Ureter (tissue), 1 donor: ENCODE results near the gene ADAP2. TPM values are rescaled to one million over a fixed set of nuclear protein-coding genes. Genes with fewer than 3 reads are reported as not detected.
"Not testable (repeated sequence)": the region's sequence is repeated elsewhere in the genome, so short reads cannot be mapped to it uniquely, and the experiment has no call there.

Source experiments
- DNase-seq: peaks from one replicate; pipeline ENCODE4 v3.0.0-alpha.2; 2020; ENCODE audit warnings: low spot score
- total RNA-seq: library from RNA; stranded (reverse); gene quantifications from one replicate; pipeline ENCODE4 v1.2.4, GENCODE V29; 2023
- donor health status: DM: yes; HTN: yes; CAD: no.

Gene ADAP2, protein sequence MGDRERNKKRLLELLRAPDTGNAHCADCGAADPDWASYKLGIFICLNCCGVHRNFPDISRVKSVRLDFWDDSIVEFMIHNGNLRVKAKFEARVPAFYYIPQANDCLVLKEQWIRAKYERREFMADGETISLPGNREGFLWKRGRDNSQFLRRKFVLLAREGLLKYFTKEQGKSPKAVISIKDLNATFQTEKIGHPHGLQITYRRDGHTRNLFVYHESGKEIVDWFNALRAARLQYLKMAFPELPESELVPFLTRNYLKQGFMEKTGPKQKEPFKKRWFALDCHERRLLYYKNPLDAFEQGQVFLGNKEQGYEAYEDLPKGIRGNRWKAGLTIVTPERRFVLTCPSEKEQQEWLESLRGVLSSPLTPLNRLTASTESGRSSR
- 8.5 TPM for total RNA-seq

DNA sequence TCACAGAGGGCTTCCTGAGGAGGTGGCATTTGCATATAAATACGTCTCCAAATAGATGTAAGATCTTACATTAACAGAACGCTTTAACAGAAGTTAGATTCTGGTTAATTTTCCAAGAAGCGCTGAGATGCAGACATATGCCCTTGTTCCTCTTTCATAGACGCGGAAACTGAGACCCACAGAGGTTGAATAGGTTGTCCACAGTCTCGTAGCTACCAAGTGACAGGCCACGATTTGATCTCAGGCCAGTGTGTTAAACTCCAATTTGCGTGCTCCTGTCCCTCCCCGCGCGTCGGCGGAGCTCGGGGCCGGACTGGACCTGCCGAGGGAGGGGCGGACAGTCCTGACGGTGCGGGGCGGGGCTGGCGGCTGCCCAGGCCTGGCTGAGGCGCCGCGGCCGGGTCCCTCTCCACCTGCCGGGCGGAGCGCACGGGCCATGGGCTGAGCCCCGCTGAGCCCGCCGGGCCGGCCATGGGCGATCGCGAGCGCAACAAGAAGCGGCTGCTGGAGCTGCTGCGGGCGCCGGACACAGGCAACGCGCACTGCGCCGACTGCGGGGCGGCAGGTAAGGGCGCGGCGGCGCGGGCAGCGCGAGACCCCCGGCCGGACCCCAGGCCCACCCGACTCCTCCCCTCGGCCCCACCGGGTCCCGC is at the start of gene ADAP2:
Gene ADAP2, plus strand, starts transcription at position 402 of the 653 bp plus-strand sequence. Its CDS starts 70 bp downstream, at position 472.
- DNase-seq = peak; percentile 50

DNA sequence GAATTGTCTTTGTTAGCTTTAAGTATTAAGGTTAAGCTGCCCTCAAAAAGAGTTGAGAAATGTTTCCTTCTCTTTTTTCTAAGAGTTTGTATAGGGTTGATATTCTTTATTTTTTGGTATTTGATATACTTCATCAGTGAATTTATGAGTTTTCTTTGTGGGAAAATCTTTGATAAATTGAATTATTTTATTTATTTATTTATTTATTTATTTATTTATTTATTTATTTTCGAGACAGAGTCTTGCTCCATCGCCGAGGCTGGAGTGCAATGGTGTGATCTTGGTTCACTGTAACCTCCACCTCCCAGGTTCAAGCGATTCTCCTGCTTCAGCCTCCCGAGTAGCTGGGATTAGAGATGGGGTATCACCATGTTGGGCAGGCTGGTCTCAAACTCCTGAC is 35.6 kb upstream of the ADAP2 start:
- DNase-seq = no peak

DNA sequence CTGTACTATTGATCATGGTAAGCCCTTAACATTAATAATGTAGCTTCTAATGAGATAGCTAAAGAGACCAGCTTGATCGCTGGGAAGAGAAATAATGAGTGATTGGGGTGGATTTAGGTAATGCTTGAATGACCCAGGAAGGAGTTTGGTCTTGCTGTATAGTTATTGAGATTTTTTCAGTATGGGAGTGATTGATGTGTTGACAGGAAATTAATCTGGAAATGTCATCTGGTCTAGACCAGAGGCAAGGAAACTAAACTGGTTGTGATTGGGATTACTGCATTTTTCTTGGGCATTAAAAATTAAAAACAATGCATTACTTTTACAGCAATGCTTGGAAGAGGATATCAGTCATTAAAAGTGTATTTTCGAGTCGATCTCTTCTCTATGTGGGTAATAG is 27.5 kb upstream of the ADAP2 start:
- no peak for DNase-seq

DNA sequence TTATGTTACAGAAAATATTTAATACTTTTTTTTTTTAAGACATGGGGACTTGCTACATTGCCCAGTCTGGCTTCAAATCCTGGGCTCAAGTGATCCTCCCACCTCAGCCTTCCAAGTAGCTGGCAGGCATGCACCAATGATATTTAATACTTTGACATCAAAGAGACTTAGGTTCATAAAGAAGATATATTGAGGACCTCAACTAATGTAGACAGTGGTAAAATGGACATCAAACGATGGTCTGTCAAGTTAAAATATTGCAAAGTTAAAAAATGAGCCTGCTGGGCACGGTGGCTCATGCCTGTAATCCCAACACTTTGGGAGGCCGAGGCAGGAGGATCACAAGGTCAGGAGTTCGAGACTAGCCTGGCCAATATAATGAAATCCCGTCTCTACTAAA is 24.4 kb upstream of the ADAP2 start:
- DNase-seq = no peak

DNA sequence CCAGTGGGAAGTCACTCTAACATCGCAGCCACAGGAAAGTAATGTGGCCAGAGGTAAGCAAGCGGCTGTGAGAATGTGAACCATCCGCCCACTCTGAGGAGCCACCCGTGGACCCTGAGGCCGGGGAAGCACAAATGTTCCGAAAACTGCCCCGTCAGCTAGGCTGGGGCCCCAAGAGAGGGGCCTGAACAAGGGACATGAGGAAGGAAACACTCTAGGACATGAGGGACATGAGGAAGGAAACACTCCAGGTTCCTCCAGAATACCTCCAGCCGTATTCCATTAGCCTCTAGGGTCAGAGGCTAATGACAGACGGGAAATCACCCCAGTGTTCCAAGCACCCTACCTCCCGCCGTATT is 16.0 kb upstream of the ADAP2 start:
- no peak for DNase-seq

DNA sequence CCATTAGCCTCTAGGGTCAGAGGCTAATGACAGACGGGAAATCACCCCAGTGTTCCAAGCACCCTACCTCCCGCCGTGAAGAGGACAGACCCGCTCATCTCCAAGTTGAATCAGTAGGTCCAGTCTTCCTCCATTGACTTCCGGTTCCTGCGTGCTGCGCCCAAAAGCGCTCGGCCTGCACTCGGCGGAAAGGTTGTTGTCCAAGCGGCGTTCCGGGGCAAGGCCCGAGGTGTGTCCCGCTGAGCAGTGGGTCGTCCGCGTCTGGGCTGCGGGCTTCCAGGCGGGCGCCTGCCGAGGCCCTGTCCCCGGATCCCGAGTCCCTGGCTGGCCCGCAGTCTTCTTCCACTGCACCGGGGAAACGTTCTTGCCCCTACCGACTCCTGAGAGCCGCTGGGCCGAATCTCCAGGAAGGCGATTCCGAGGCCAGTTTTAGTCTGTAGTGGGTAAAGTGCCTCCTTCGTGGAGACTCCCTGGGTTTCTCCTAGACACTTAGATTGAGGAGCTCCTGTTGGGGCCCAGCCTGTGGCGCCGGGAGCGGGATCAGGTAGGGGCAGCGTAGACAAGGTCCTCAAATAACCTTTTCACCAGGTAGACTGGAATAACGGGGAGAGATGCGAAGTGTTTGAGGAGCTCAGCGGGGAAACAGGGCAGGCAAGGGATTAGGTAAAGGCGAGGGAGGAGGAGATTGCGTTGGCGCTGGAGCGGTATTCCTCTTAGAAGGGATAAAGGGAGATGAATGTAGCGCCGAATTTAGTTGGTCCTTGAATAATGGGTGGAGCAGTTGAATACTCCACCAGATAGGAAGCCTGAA is 15.4 kb upstream of the ADAP2 start, which contains the start of gene TEFM:
Gene TEFM, minus strand, starts transcription at position 138 of the 811 bp plus-strand sequence. Its CDS starts 40 bp downstream, at position 98.
- DNase-seq = peak; percentile 90

DNA sequence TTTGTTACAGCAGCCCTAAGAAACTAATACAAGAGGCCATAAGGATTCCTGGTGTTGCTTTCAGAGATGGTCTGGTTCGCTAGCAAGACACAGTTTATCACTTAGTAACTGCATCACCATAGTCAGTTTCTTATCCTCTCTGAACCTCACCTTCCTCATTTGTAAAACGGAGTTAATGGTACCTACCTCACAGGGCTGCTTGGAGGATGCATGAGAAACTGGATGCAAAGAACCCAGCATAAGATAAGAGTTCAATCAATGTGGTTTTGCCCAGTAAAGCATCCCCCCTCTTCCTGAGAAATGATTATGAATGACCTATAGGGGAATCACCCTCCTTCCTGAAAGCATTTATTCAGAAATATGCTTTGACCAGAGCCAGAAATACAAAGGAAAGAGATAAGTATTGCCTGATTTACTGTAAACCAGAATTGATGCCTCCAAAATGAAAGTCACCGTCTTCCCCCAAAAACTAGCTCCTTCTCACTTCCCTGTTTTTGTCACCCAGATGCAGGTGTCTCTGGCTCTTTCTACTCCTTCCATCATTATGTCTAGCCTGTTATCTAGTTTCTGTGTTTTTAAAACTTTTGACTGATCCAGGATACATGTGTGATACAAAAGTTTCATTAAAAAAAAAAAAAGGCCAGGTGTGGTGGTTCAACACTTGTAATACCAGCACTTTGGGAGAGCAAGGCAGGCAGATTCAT is 12.9 kb upstream of the ADAP2 start:
- no peak for DNase-seq

DNA sequence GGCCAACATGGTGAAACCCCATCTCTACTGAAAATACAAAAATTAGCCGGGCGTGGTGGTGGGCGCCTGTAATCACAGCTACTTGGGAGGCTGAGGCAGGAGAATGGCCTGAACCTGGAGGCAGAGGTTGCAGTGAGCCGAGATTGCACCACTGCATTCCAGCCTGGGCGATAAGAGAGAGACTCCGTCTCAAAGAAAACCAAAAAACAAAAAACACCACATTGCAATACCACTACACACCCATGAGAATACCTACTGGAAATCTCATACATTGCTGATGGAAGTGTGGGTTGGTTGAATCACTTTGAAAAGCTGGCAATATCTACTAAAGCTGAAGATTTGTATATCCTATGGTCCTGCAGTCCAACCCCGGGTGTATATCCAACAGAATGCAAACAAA is 11.6 kb upstream of the ADAP2 start:
- not testable (repeated sequence) for DNase-seq

DNA sequence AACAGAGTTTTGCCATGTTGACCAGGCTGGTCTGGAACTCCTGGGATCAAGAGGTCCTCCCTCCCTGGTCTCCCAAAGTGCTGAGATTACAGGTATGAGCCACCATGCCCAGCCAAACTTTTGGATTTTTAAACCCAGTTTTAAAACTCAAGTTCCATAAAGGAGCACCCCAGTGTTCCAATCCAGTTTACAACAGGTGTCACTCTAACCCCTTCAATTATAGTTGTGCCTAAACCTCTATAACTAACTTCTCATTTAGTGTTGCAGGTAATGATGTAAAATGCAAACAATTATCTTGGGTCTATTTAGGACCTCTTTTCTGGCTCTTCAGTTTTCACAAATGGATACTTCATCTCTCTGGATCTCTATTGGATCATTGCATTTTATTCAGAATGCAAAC is 7.8 kb upstream of the ADAP2 start:
- DNase-seq = no peak

DNA sequence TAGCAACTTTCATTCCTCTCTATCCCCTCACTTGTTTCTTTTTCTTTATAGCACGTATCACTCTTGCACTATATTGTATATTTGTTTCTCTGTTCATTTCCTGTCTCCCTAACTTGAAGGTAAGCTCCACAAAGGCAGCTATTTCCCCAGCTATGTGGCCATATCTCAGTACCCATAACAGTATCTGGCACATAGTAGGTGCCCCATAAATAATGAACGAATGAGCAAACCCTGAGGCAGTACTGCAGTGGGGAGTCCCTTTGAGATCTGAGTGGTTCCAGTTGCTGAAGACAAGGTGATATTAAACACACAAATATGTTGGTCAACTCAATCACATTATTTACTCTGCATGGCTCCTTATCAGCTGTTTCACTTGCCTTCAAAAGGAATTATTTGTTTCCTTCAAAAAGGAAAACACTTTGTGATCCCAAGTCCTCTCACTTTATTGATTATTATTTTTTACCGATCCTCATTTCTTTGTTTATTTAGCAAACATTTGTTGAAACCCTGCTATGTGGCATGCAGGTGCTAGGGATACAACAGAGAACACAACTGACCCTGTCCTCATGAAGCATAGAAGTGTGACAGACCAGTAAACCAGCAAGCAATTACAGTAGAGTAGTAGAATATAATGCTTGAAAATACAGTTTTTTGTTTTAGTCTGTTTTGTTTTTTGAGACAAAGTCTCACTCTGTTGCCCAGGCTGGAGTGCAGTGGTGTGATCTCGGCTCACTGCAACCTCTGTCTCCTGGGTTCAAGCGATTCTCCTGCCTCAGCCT is 5.7 kb upstream of the ADAP2 start:
- DNase-seq = no peak

DNA sequence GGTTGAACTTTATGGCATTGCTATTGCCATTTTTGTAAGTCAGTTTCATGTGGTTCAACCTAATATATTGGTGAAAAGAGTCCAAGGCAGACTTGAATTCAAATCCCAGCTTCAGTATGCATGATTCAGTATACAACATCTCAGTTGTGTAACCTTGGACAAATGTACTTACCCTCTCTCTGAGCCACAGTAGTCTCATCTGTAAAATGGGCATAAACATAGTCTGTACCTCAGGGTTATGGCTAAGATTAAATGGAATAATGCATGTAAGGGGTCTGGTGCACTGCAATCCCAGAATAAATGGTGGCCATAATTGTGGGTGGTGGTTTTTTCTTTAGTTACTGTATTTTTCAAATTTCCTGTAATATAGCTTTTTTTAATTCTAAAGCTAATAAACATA is 4.7 kb upstream of the ADAP2 start:
- no peak for DNase-seq

DNA sequence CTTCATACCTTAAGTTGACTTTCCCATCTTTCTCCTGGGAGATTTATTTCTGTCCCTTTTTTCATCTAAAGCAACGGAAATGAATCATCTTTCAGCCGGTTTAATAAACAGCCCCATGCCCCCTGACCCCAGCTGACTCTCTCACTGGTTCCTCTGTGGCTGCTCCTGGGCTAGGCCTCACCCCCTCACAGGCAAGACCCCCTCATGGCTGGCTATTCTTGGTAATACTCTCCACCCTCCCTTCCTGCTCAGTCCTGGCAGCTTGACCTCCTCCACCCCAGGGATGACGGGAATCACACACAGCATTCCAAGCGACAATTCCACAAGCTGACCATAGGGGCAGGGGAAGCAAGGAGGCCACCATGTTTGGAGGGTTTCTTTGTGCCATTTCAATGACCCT is 1.5 kb upstream of the ADAP2 start:
- no peak for DNase-seq

DNA sequence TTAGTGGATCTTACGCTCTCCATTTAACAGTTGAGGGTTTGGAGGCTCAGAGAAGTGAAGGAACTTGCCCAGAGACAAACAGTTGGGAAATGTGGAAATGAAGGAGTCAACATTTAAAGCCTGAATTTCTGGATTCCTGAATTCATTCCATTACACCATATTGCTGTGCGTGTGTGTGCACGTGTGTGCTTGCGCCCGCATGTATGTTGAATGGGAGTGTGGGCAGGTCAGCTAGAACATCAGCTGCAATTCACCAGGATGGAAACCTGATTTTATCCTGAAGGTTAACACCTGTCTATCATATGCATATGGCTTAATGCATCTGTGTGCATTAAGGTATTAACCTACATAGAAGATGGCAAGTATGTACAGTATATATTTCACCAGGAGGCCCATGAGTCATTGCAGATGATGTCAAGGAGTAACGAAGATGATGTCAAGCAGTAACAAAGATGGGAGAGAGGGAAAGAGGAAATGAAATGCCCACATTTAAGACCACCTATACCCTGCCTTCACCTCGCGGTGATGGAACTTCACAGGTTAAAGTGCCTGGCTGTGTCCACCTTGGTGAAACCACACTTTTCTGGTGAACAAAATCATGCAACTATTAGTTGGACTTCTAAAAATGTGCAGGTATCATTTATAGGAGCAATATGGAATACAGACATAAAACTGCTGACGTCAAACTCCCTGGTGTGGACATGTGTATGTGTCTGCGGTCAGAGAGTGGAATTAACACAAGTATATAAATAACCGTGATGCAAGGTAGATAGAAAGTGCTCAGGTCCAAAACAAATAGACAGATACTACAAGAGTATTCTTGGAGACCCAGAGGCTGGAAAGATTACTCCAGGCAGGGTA is 832 bp upstream of the ADAP2 start:
- DNase-seq = no peak

DNA sequence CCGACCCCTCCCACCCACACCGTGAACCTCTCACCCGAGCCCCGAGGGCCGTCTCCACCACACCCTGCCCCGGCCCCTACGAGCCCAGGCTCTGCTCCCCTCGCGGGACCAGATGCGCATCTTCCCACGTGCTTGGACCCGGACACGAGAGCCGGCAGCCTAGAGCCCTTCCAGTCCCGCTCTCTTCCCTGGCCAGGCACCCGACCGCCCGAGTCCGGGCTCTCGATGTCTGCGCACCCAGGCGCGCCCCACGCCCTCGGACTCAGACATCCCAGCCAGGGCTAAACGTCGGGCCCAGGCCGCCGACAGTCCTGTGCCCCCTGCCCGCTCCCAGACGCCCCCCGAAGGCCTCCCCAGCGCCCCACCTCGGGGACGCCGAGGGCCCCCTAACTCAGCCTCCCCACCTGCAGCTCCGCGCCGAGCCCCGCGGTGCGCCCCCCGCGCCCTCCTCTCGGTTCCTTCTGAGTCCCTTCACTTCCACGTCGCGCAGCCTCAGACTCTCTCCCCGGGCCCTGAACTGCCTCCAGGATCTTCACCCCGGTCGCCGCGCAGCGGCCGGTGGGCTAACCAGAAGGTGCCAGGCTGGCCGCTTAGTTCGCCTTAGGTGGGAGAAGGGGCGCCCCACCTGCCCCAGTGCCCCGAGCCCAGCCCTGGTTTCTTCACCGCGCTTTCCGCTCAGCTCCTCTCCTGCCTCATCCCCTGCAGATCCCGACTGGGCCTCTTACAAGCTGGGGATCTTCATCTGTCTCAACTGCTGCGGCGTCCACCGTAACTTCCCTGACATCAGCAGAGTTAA is 688 bp downstream of the ADAP2 start:
- DNase-seq = no peak

DNA sequence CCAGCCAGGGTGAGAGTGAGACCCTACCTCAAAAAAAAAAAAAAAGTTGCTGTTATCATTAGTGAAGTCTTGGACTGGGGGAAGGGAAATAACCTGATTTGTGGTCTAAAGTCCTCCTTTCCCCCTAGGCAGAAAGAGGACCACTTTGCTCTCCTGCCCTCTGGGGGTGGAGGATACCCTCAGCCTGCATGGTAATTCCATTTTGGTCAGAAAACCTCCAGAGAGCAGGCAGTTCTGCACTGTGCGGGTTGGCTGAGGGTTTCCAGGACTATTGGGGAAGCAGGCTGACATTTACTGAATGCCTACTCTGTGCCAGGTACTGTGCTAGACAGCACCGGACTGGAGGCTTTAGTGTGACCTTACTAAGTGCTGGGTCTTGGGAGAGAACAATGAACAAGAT is 2.6 kb downstream of the ADAP2 start:
- no peak for DNase-seq

DNA sequence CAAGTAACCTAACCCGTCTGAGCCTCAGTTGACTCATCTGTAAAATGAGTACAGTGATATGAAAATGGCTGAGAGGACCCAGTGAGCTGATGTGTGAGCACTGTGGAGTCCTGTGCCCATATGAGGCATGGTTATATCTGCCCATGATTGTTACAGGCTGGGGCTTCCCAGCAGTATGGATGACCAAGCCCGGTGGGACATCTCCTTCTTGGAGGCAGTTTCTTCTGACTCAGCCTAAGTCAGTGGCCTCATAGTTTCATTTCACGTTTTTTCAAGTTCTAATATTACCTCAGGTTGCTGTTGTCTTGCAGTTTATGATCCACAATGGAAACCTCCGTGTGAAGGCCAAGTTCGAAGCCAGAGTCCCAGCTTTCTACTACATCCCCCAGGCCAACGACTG is 4.8 kb downstream of the ADAP2 start:
- DNase-seq = no peak

DNA sequence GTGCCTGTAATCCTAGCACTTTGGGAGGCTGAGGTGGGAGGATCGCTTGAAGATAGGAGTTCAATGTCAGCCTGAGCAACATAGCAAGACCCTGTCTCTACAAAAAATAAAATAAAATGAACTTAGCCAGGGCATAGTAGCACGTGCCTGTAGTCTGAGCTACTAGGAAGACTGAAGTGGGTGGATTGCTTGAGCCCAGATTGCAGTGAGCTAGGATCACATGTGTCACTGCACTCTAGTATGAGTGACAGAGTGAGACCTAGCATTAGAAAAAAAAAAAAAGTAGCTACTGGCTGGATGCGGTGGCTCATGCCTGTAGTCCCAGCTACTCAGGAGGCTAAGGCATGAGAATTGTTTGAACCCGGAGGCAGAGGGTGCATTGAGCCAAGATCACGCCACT is 6.0 kb downstream of the ADAP2 start:
- no peak for DNase-seq

DNA sequence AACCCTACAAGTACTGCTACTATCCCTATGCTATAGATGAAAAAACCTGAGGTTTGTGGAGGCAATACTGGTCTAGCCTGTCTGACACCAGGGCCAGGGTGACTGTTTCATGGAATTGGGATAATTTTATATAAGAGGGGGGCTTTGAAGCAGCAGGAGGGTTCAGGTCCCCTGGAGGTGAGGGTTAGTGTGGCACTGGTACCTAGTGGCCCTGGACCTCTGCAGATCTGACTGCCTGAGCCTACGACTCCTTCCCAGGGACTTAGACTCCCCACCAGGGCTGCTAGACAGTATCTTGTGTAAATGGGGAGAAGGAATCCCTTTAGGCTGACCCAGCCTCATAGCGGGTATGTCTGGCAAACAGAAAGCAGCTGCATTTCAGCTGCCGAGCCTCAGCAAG is 6.8 kb downstream of the ADAP2 start:
- DNase-seq = no peak

DNA sequence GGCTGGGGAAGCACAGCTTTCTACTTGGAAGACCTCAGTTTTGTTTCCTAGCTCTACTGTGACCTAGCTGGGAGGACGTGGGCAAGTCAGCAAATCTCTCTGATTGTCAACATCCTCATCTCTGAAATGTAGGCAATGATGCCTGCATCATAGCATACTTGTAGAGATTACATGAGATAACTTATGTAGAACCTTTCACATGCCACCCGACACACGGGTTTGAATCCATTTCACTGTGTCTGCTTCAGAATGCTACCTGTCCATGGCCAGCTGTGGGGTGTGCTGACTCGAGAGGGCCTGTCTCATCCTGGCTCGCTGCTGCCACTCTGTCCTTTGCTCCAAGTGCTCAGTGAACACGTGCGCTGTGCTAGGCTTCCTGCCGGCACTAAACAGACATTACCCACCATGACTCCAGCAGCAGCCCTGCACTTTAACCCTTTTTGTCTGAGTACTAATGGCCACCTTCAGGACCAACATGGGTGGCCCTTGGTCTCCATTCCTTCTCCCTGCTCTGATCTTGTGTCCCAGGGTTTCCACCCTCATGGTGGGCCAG is 7.4 kb downstream of the ADAP2 start:
- no peak for DNase-seq
